HEK293T (cell line): Measurements from ENCODE around the gene SAXO1.

ENCODE experiments used
- ARNT ChIP-seq: fragments of 450-650 bp; IDR thresholded peaks from 2 replicates; pipeline ENCODE4 v1.6.1; 2017; ENCODE audit warnings: mild to moderate bottlenecking
- ELF4 ChIP-seq: fragments of 450-650 bp; IDR thresholded peaks from 2 replicates; pipeline ENCODE4 v1.6.1; 2017; ENCODE audit warnings: antibody characterized with exemption
- L3MBTL2 ChIP-seq: fragments of 450-650 bp; conservative IDR thresholded peaks from 2 replicates; pipeline ENCODE4 v1.6.1; 2016; ENCODE audit warnings: mild to moderate bottlenecking
- SP1 ChIP-seq: fragments of 450-650 bp; IDR thresholded peaks from 2 replicates; pipeline ENCODE4 v1.6.1; 2017
- SUZ12 ChIP-seq: fragments of 450-650 bp; IDR thresholded peaks from 2 replicates; pipeline ENCODE4 v1.6.1; 2016; ENCODE audit warnings: mild to moderate bottlenecking
- TARDBP ChIP-seq: fragments of 450-650 bp; IDR thresholded peaks from 2 replicates; pipeline ENCODE4 v1.6.1; 2016

DNA sequence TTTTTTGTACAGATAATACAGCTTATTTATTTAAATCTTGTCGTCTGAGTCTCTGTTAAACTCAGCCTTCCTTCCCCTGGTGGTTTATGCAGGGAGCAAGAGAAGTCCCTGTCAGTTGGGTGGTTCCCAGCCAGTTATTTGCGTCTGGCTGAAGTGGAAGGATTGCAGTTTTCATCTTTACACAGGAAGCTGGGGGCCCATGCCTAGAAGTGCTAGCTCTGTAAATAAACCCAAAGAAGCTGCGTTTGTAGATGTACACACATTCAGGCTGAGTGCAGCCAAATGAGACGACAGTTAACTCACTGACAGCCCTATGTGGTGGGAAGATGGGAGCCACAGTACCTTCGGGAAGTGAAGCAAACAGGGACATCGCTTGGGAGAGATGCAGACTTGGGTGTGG is 122.1 kb downstream of the SAXO1 start:
- TF ChIP-seq L3MBTL2, result no peak
- TF ChIP-seq ELF4, result no peak
- TF ChIP-seq ARNT, result no peak
- no peak for TF ChIP-seq SUZ12
- no peak for TF ChIP-seq SP1
- TF ChIP-seq TARDBP, result no peak
